SJCRH30 (cell line): ENCODE results near the gene ALPK3. TPM values are rescaled to one million over a fixed set of nuclear protein-coding genes. Genes with fewer than 3 reads are reported as not detected.
"Not testable (repeated sequence)": the region's sequence is repeated elsewhere in the genome, so short reads cannot be mapped to it uniquely, and the experiment has no call there.

Source experiments
- DNase-seq, 2 experiments: peaks; one replicate each; pipeline ENCODE4 v3.0.0-alpha.2; 2015 to 2020
- H3K27ac ChIP-seq: fragments of 250-450 bp; sonication (Bioruptor Pico); 2 replicates; pipeline ENCODE4 v1.5.1; 2020; ENCODE audit warnings: mild to moderate bottlenecking, moderate library complexity
- H3K27me3 ChIP-seq: fragments of 250-450 bp; sonication (Bioruptor Pico); 2 replicates; pipeline ENCODE4 v1.5.1; 2020; ENCODE audit warnings: mild to moderate bottlenecking, moderate library complexity
- H3K36me3 ChIP-seq: fragments of 250-450 bp; sonication (Bioruptor Pico); 2 replicates; pipeline ENCODE4 v1.5.1; 2020; ENCODE audit warnings: mild to moderate bottlenecking, moderate library complexity
- H3K4me1 ChIP-seq: fragments of 250-450 bp; sonication (Bioruptor Pico); 2 replicates; pipeline ENCODE4 v1.5.1; 2020; ENCODE audit warnings: mild to moderate bottlenecking, moderate library complexity
- H3K4me3 ChIP-seq: fragments of 250-450 bp; sonication (Bioruptor Pico); 2 replicates; pipeline ENCODE4 v1.5.1; 2020; ENCODE audit warnings: mild to moderate bottlenecking, moderate library complexity
- H3K9me3 ChIP-seq: fragments of 250-450 bp; sonication (Bioruptor Pico); replicated peaks from 2 replicates; pipeline ENCODE4 v1.5.1; 2020; ENCODE audit warnings: mild to moderate bottlenecking, moderate library complexity
- total RNA-seq: library from RNA; depleted of rRNA; stranded (reverse); fragments of >200 nt; shearing (Covaris generic); gene quantifications from 2 replicates; pipeline ENCODE4 v1.2.3, GENCODE V29; 2014

The ALPK3 gene
- total RNA-seq, 1 experiment from 2014 or later, result 49.9 TPM

- Histone ChIP-seq H3K27ac (no peak overlapping the region), H3K9me3 (no peaks in the 10 kb centered on the region), H3K4me1 (peaks cover 7% of the 10 kb centered on the region; the same call in 1 of the 2 replicates), H3K27me3 (no peaks in the 10 kb centered on the region; the same call in 1 of the 2 replicates), H3K36me3 (no peaks in the 10 kb centered on the region), H3K4me3 (no peak overlapping the region)
- no peak for DNase-seq
These were observed 59.1 kb downstream of the ALPK3 start for GRCh38 chr15:84876269-84876668.

GRCh38 chr15:84877701-84878100, 60.5 kb downstream of the ALPK3 start:
- not testable (repeated sequence) for H3K4me1 ChIP-seq, H3K27me3 ChIP-seq, DNase-seq, H3K27ac ChIP-seq, H3K4me3 ChIP-seq, H3K9me3 ChIP-seq, H3K36me3 ChIP-seq

GRCh38 chr15:84878504-84878903, 61.3 kb downstream of the ALPK3 start:
- DNase-seq, result peak; percentile 73 to 83
- Histone ChIP-seq H3K9me3 (no peaks in the 10 kb centered on the region), H3K36me3 (no peaks in the 10 kb centered on the region)

GRCh38 chr15:84879088-84879780, 62.1 kb downstream of the ALPK3 start:
- H3K27ac ChIP-seq, result no peak overlapping the region
- peaks cover 7% of the 10 kb centered on the region; the same call in 1 of the 2 replicates for H3K4me1 ChIP-seq
- no peak for DNase-seq
- no peaks in the 10 kb centered on the region for H3K36me3 ChIP-seq
- no peak overlapping the region for H3K4me3 ChIP-seq
- H3K27me3 ChIP-seq, result no peaks in the 10 kb centered on the region; the same call in 1 of the 2 replicates
- H3K9me3 ChIP-seq, result no peaks in the 10 kb centered on the region

More at GRCh38 chr15:84878504-84878903, 61.3 kb downstream of the ALPK3 start:
- Histone ChIP-seq H3K27me3 (no peaks in the 10 kb centered on the region; the same call in 1 of the 2 replicates), H3K27ac (no peak overlapping the region), H3K4me1 (peaks cover 7% of the 10 kb centered on the region; the same call in 1 of the 2 replicates), H3K4me3 (no peak overlapping the region)

GRCh38 chr15:84880007-84880406, 62.9 kb downstream of the ALPK3 start:
- no peak for DNase-seq
- no peak overlapping the region for H3K27ac ChIP-seq
- no peak overlapping the region for H3K4me3 ChIP-seq
- no peaks in the 10 kb centered on the region; the same call in 1 of the 2 replicates for H3K27me3 ChIP-seq
- no peaks in the 10 kb centered on the region for H3K36me3 ChIP-seq
- H3K9me3 ChIP-seq, result no peaks in the 10 kb centered on the region
- peaks cover 4% of the 10 kb centered on the region; the same call in 1 of the 2 replicates for H3K4me1 ChIP-seq

GRCh38 chr15:84880822-84881519, 63.8 kb downstream of the ALPK3 start:
- H3K36me3 ChIP-seq, result no peaks in the 10 kb centered on the region
- no peaks in the 10 kb centered on the region for H3K4me1 ChIP-seq
- no peak overlapping the region for H3K4me3 ChIP-seq
- no peak overlapping the region for H3K27ac ChIP-seq
- no peak for DNase-seq
- no peaks in the 10 kb centered on the region; the same call in 1 of the 2 replicates for H3K27me3 ChIP-seq
- no peaks in the 10 kb centered on the region for H3K9me3 ChIP-seq

GRCh38 chr15:84881520-84881830, 64.3 kb downstream of the ALPK3 start:
- H3K9me3 ChIP-seq, result no peaks in the 10 kb centered on the region
- H3K4me3 ChIP-seq, result no peak overlapping the region
- H3K27ac ChIP-seq, result no peak overlapping the region
- no peaks in the 10 kb centered on the region; the same call in 1 of the 2 replicates for H3K27me3 ChIP-seq
- no peaks in the 10 kb centered on the region for H3K4me1 ChIP-seq
- H3K36me3 ChIP-seq, result no peaks in the 10 kb centered on the region
- DNase-seq, result no peak

GRCh38 chr15:84883466-84883865, 66.3 kb downstream of the ALPK3 start:
- no peak for DNase-seq
- no peak overlapping the region for H3K27ac ChIP-seq

GRCh38 chr15:84883916-84884781, 67.0 kb downstream of the ALPK3 start, which contains the start of gene SLC28A1:
Gene SLC28A1 (plus strand): TSS chr15:84884662. CDS start chr15:84887761, 3,099 bp downstream.
- Histone ChIP-seq H3K27ac (no peak within 1 kb of the TSS), H3K36me3 (no peaks in the 10 kb centered on the region), H3K27me3 (no peaks in the 10 kb centered on the region; the same call in 1 of the 2 replicates), H3K4me3 (no peak within 1 kb of the TSS), H3K9me3 (no peaks in the 10 kb centered on the region), H3K4me1 (no peaks in the 10 kb centered on the region)
- DNase-seq, result no peak

More at GRCh38 chr15:84883466-84883865, 66.3 kb downstream of the ALPK3 start:
- Histone ChIP-seq H3K27me3 (no peaks in the 10 kb centered on the region; the same call in 1 of the 2 replicates), H3K36me3 (no peaks in the 10 kb centered on the region), H3K9me3 (no peaks in the 10 kb centered on the region), H3K4me1 (no peaks in the 10 kb centered on the region), H3K4me3 (no peak overlapping the region)

- Histone ChIP-seq H3K4me3 (no peak overlapping the region), H3K27me3 (no peaks in the 10 kb centered on the region; the same call in 1 of the 2 replicates), H3K9me3 (no peaks in the 10 kb centered on the region), H3K27ac (no peak overlapping the region), H3K36me3 (no peaks in the 10 kb centered on the region), H3K4me1 (no peaks in the 10 kb centered on the region)
- no peak for DNase-seq
These were observed 68.6 kb downstream of the ALPK3 start for GRCh38 chr15:84885801-84886200.

GRCh38 chr15:84886211-84886983, 69.2 kb downstream of the ALPK3 start:
- Histone ChIP-seq H3K4me3 (no peak overlapping the region), H3K4me1 (no peaks in the 10 kb centered on the region), H3K27ac (no peak overlapping the region), H3K36me3 (no peaks in the 10 kb centered on the region), H3K9me3 (no peaks in the 10 kb centered on the region), H3K27me3 (no peaks in the 10 kb centered on the region; the same call in 1 of the 2 replicates)
- no peak for DNase-seq

GRCh38 chr15:84886984-84887299, 69.8 kb downstream of the ALPK3 start:
- no peaks in the 10 kb centered on the region; the same call in 1 of the 2 replicates for H3K27me3 ChIP-seq
- no peak overlapping the region for H3K27ac ChIP-seq
- H3K36me3 ChIP-seq, result no peaks in the 10 kb centered on the region
- no peak overlapping the region for H3K4me3 ChIP-seq
- DNase-seq, result no peak
- H3K4me1 ChIP-seq, result no peaks in the 10 kb centered on the region
- H3K9me3 ChIP-seq, result no peaks in the 10 kb centered on the region

GRCh38 chr15:84887938-84888337, 70.8 kb downstream of the ALPK3 start:
- H3K4me1 ChIP-seq, result no peaks in the 10 kb centered on the region
- H3K27me3 ChIP-seq, result no peaks in the 10 kb centered on the region; the same call in 1 of the 2 replicates
- no peak overlapping the region for H3K4me3 ChIP-seq
- H3K9me3 ChIP-seq, result no peaks in the 10 kb centered on the region
- H3K27ac ChIP-seq, result no peak overlapping the region
- no peaks in the 10 kb centered on the region for H3K36me3 ChIP-seq
- DNase-seq, result no peak

- H3K4me3 ChIP-seq, result no peak overlapping the region
- no peaks in the 10 kb centered on the region; the same call in 1 of the 2 replicates for H3K27me3 ChIP-seq
- no peaks in the 10 kb centered on the region for H3K36me3 ChIP-seq
- no peak overlapping the region for H3K27ac ChIP-seq
- DNase-seq, result no peak
- H3K4me1 ChIP-seq, result no peaks in the 10 kb centered on the region
- no peaks in the 10 kb centered on the region for H3K9me3 ChIP-seq
These were observed 71.5 kb downstream of the ALPK3 start for GRCh38 chr15:84888639-84889038.
